Effector memory CD8-positive, alpha-beta T cell (primary cell): ENCODE measurements around the gene TGFBR1.
"Not testable (repeated sequence)": the region's sequence is repeated elsewhere in the genome, so short reads cannot be mapped to it uniquely, and the experiment has no call there.

ENCODE experiments used
- ATAC-seq: fragments of 150-1000 bp; cut with Tn5 transposase; replicated peaks from 2 replicates; pipeline ENCODE4 v1.10.0; 2021; ENCODE audit warnings: mild to moderate bottlenecking, moderate library complexity
- DNase-seq, 3 experiments: peaks; one replicate each; pipeline ENCODE4 v3.0.0; 2021
- H3K27ac Mint-ChIP-seq, 2 donors: one replicate each; pipeline ENCODE4 v1.8.0; 2022; ENCODE audit warnings: mild to moderate bottlenecking in 2 of 2, mixed read lengths in 2 of 2, moderate library complexity in 2 of 2
- H3K27me3 Mint-ChIP-seq, 2 donors: one replicate each; pipeline ENCODE4 v1.8.0; 2022; ENCODE audit warnings: mixed read lengths in 2 of 2
- H3K36me3 Mint-ChIP-seq: one replicate; pipeline ENCODE4 v1.8.0; 2022; ENCODE audit warnings: mild to moderate bottlenecking, moderate library complexity, mixed read lengths; ENCODE audit not compliant: insufficient read depth
- H3K4me1 Mint-ChIP-seq, 2 donors: one replicate each; pipeline ENCODE4 v1.8.0; 2022; ENCODE audit warnings: low read depth in 2 of 2, mixed read lengths in 2 of 2
- H3K4me3 Mint-ChIP-seq, 2 donors: one replicate each; pipeline ENCODE4 v1.8.0; 2022; ENCODE audit warnings: mild to moderate bottlenecking in 2 of 2, mixed read lengths in 2 of 2, moderate library complexity in 2 of 2
- H3K9me3 Mint-ChIP-seq, 2 donors: one replicate each; pipeline ENCODE4 v1.8.0; 2022; ENCODE audit warnings: mixed read lengths in 2 of 2

The TGFBR1 gene

GRCh38 chr9:99189186-99189585 is 84.3 kb downstream of the TGFBR1 start:
- H3K27ac Mint-ChIP-seq: no peak overlapping the region
- ATAC-seq (no peak), DNase-seq (no peak)
- H3K27me3 Mint-ChIP-seq: peaks cover 21 to 30% of the 10 kb centered on the region in 2 donors
- H3K36me3 Mint-ChIP-seq: no peaks in the 10 kb centered on the region
- no peak overlapping the region for H3K4me3 Mint-ChIP-seq
- H3K9me3 Mint-ChIP-seq: no peaks in the 10 kb centered on the region
- peaks cover 6 to 12% of the 10 kb centered on the region in 2 donors for H3K4me1 Mint-ChIP-seq

- ATAC-seq: no peak
- peak overlapping the region in 1 of 2 donors; percentile 45 for H3K27ac Mint-ChIP-seq
- H3K36me3 Mint-ChIP-seq: no peaks in the 10 kb centered on the region
- H3K4me1 Mint-ChIP-seq: peaks cover 0 to 5% of the 10 kb centered on the region in 2 donors
- H3K4me3 Mint-ChIP-seq: no peak overlapping the region
- peaks cover 21 to 30% of the 10 kb centered on the region in 2 donors for H3K27me3 Mint-ChIP-seq
- DNase-seq: no peak
- no peaks in the 10 kb centered on the region for H3K9me3 Mint-ChIP-seq
Measured at GRCh38 chr9:99189887-99190596, 85.1 kb downstream of the TGFBR1 start.

GRCh38 chr9:99190597-99191283 is 85.8 kb downstream of the TGFBR1 start:
- Mint-ChIP-seq H3K4me1 (peaks cover 0 to 5% of the 10 kb centered on the region in 2 donors), H3K27me3 (peaks cover 21 to 30% of the 10 kb centered on the region in 2 donors), H3K4me3 (no peak overlapping the region), H3K27ac (peak overlapping the region in 1 of 2 donors; percentile 45), H3K9me3 (no peaks in the 10 kb centered on the region), H3K36me3 (no peaks in the 10 kb centered on the region)
- ATAC-seq (no peak), DNase-seq (no peak)

DNA sequence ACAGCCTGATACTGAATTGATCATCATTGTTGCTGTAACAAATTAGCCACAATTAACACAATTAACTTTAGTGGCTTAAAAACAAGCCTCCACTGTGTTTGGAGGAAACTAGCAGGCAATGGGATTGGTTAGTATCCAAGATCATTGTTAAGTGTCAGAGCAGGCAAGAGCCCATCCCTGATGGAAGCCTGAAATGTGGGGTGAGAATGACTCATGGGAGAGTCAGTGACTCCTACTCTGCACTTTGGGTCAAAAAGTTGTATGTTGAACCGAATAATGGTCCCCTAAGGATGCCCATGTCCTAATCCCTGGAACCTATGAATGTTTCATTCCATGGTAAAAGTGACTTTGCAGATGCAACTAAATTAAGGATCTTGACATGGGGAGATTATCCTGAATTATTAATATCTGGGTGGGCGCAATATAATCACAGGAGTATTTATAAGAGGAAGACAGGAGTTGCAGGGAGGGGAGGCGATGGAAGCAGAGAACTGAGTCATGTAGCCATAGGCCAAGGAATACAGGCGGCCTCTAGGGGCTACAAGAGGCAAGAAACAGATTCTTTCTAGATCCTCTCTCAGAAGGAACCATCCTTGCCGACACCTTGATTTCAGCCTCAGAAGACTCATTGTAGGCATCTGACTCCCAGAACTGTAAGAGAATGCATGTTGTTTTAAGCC is 88.0 kb downstream of the TGFBR1 start:
- ATAC-seq: no peak
- H3K36me3 Mint-ChIP-seq: no peaks in the 10 kb centered on the region
- peaks cover 0 to 5% of the 10 kb centered on the region in 2 donors for H3K4me1 Mint-ChIP-seq
- DNase-seq: no peak
- no peak overlapping the region for H3K4me3 Mint-ChIP-seq
- no peaks in the 10 kb centered on the region for H3K9me3 Mint-ChIP-seq
- H3K27ac Mint-ChIP-seq: no peak overlapping the region
- peaks cover 21 to 38% of the 10 kb centered on the region in 2 donors for H3K27me3 Mint-ChIP-seq

DNA sequence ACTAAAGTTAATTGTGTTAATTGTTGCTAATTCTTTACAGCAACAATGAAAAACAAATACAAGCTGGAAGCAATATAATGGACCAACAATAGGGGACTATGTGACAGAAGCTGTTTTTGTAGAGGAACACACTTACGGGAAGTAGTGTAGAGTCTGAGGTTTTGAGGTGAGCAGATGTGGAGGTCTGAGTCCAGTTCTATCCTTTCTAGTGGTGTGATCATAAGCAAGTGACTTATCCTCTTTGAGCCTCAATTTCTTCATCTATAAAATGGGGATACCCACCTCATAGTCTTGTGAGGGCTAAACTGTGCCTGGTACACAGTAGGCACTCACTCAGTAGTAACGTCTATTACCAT is 88.5 kb downstream of the TGFBR1 start:
- Mint-ChIP-seq H3K4me3 (no peak overlapping the region), H3K4me1 (peaks cover 0 to 5% of the 10 kb centered on the region in 2 donors), H3K36me3 (no peaks in the 10 kb centered on the region), H3K9me3 (no peaks in the 10 kb centered on the region), H3K27me3 (peaks cover 21 to 33% of the 10 kb centered on the region in 2 donors), H3K27ac (no peak overlapping the region)
- DNase-seq (no peak), ATAC-seq (no peak)

DNA sequence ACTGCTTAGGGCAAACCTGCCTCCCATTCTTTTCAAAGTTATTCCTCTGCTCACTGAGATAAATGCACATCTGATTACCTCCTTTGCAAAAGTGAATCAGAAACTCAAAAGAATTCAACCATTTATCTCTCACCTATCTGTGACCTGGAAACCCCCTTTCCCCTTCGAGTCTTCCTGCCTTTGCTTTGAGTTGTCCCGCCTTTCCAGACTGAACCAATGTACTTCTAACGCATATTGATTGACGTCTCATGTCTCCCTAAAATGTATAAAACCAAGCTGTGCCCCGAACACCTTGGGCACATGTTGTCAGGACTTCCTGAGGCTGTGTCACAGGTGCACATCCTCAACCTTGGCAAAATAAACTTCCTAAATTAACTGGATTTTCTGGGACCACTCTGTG is 91.6 kb downstream of the TGFBR1 start:
- not testable (repeated sequence) for DNase-seq, H3K9me3 Mint-ChIP-seq, H3K36me3 Mint-ChIP-seq, H3K4me1 Mint-ChIP-seq, H3K27ac Mint-ChIP-seq, H3K4me3 Mint-ChIP-seq, H3K27me3 Mint-ChIP-seq, ATAC-seq

DNA sequence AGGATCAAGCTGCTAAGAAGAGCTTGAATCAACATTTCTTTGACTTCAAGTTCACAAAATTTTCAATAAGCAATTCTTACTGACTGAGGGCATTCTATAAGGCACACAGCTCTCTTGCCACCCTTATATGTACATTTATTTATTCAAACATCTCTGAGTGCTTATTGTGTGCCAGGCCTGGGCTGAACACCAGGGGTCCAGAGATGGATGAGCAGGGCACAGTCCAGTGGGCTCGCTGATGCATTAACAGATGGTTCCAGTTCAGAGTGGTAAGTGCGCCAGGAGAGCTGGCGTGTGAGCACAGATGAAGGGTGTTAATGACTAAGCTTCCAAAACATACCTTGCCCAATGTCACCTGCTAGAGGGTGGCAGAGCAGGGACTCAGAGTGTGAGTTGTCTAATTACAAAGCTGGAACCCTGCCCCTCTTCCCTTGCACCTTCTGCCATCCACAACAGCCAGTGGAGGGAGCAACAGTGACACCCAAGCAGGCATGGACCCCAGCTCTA is 92.3 kb downstream of the TGFBR1 start:
- Mint-ChIP-seq H3K27ac (no peak overlapping the region), H3K4me1 (peaks cover 0 to 5% of the 10 kb centered on the region in 2 donors), H3K9me3 (no peaks in the 10 kb centered on the region), H3K36me3 (no peaks in the 10 kb centered on the region), H3K4me3 (no peak overlapping the region), H3K27me3 (peaks cover 5 to 8% of the 10 kb centered on the region in 2 donors)
- no peak for DNase-seq
- ATAC-seq: no peak

DNA sequence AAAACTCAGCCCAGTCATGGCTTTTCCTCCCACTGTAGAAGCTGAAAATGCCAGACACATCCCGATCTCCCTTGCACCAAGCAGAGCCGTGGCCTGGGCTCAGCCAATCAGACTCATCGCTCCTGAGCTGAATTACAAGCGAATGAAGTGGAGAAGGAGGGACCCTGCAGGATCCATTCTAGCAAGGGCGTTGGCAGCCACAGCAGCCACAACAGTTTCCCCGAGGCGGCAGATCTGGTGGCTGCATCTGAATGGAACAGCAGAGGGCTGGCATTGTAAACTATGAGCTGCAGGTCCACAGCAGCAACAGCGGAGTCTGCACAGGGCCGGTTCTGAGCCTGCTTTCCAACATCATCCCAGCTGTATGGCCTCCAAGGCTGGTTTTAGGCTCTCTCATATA is 93.1 kb downstream of the TGFBR1 start:
- Mint-ChIP-seq H3K27ac (no peak overlapping the region), H3K4me3 (no peak overlapping the region), H3K36me3 (no peaks in the 10 kb centered on the region), H3K4me1 (peaks cover 0 to 4% of the 10 kb centered on the region in 2 donors), H3K9me3 (no peaks in the 10 kb centered on the region), H3K27me3 (peaks cover 0 to 8% of the 10 kb centered on the region in 2 donors)
- ATAC-seq: no peak
- no peak for DNase-seq

GRCh38 chr9:99199938-99200539 is 95.1 kb downstream of the TGFBR1 start:
- Mint-ChIP-seq H3K9me3 (no peaks in the 10 kb centered on the region), H3K27me3 (peaks cover 0 to 8% of the 10 kb centered on the region in 2 donors), H3K4me1 (no peaks in the 10 kb centered on the region), H3K27ac (no peak overlapping the region), H3K36me3 (peaks cover 4% of the 10 kb centered on the region), H3K4me3 (no peak overlapping the region)
- ATAC-seq (no peak), DNase-seq (no peak)

DNA sequence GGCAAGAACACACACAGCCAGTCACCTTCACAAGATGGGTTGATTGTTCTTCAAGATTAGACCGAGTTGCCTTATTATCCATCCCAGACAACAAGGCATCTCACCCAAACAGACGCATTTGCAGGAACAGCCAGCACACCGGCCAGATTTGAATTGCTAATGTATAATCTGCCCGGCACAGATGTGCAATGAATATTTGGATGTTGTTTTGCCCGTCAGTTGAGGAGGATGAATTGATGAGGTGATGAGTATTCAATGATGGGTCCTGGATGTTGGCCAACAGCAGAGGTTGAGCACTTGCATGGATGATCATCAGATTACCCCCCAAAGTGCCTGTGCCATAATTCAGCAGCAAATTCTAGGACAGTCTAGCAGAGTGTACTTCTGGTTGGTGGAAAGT is 96.7 kb downstream of the TGFBR1 start:
- Mint-ChIP-seq H3K4me1 (no peaks in the 10 kb centered on the region), H3K4me3 (no peak overlapping the region), H3K9me3 (no peaks in the 10 kb centered on the region), H3K36me3 (peaks cover 4% of the 10 kb centered on the region), H3K27ac (no peak overlapping the region), H3K27me3 (peaks cover 1 to 4% of the 10 kb centered on the region in 2 donors)
- ATAC-seq: no peak
- DNase-seq: no peak
